ENCODE data around the gene ARFGEF2. TPM values are rescaled to one million over a fixed set of nuclear protein-coding genes. Genes with fewer than 3 reads are reported as not detected.

The ARFGEF2 gene
- total and polyA plus RNA-seq, 2 experiments from 2014 or later, result 10.9 to 48.0 TPM

DNA sequence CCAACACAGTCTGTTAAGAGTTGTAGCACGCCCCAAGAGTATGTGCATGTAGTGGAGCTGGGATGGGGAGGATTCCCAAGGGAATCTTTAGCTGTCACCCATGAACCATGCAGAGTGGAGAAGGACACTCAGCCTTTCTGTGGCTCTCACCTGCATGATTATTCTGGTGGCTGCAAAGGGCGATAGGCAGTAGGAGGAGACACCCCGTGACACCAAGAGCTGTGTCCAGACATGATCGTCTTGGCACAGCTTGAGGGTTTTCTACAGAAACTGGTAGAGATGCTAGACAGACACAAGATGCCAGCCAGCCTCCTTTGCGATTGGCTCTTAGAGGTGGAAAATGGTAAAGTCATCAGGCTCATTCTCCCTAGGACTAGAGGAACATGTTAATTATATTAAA, 121.5 kb downstream of the ARFGEF2 start:
- H4K20me1 ChIP-seq (ENCODE audit: insufficient read depth, poor library complexity, severe bottlenecking), result no peaks in the 10 kb centered on the region
- H3K4me2 ChIP-seq, result no peak overlapping the region
- H3K27ac ChIP-seq, result no peak overlapping the region
- no peaks in the 10 kb centered on the region for H3K27me3 ChIP-seq
- H3K4me1 ChIP-seq (ENCODE audit: insufficient read depth), result peaks cover 5% of the 10 kb centered on the region
- no peak for DNase-seq (ENCODE audit: low spot score)
- H3K4me3 ChIP-seq, result no peak overlapping the region
- no peaks in the 10 kb centered on the region for H3K9me3 ChIP-seq (ENCODE audit: low read depth)
- H2AFZ ChIP-seq, result no peak overlapping the region
- peaks cover 12% of the 10 kb centered on the region for H3K79me2 ChIP-seq
- H3K9me2 ChIP-seq (replicated peaks; ENCODE audit: insufficient read depth), result no peaks in the 10 kb centered on the region
- TF ChIP-seq EZH2phosphoT487 (IDR thresholded peaks at IDR 0.05; ENCODE audit: low read depth, severe bottlenecking, unreplicated experiment) (no peak), CTCF (IDR thresholded peaks at IDR 0.05; ENCODE audit: poor library complexity) (no peak), EZH2 (IDR thresholded peaks at IDR 0.05; ENCODE audit: borderline replicate concordance) (no peak)
- no peaks in the 10 kb centered on the region for H3K36me3 ChIP-seq (replicated peaks; ENCODE audit: insufficient read depth, low read depth)
- WGBS (ENCODE audit: low lambda C conversion rate, missing lambda C conversion rate), result 96% methylated on average over 5 of the region's 5 CpGs

DNA sequence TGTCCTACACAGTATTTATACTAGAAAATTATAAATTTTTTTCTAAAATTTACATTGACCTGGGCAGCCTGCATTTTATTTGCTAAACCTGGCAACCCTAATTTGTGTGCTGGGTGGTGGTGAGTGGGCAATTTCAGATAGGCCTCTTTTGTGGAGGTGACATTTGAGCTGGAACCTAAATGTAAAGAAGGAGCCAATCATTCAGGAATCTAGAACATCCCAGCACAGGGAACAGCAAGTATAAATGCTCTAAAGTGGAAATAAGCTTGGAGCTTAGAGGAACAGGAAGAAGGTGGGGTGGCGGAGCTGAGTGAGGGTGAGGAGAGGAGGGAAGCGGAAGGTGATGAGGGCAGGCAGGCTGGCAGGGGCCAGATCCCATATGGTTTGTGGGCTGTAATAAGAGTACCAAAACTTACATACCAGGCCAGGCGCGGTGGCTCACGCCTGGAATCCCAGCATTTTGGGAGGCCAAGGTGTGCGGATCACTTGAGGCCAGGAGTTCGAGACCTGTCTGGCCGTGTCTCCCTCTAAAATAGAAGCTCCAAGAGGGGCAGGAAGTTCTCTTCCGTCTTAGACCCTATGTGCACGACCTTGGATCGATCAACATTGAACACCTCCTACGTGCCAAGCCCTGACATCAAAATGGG, 124.1 kb downstream of the ARFGEF2 start:
- Histone ChIP-seq H2AFZ (peak overlapping the region; percentile 45), H4K20me1 (ENCODE audit: insufficient read depth, poor library complexity, severe bottlenecking) (no peaks in the 10 kb centered on the region), H3K4me3 (peak overlapping the region; percentile 17), H3K36me3 (replicated peaks; ENCODE audit: insufficient read depth, low read depth) (no peaks in the 10 kb centered on the region), H3K4me1 (ENCODE audit: insufficient read depth) (peaks cover 8% of the 10 kb centered on the region), H3K4me2 (peak overlapping the region; percentile 84), H3K27ac (peak overlapping the region; percentile 83), H3K9me3 (ENCODE audit: low read depth) (no peaks in the 10 kb centered on the region), H3K9me2 (replicated peaks; ENCODE audit: insufficient read depth) (no peaks in the 10 kb centered on the region), H3K27me3 (no peaks in the 10 kb centered on the region), H3K79me2 (peaks cover 37% of the 10 kb centered on the region)
- no peak for TF ChIP-seq CTCF (IDR thresholded peaks at IDR 0.05; ENCODE audit: poor library complexity)
- no peak for TF ChIP-seq EZH2phosphoT487 (IDR thresholded peaks at IDR 0.05; ENCODE audit: low read depth, severe bottlenecking, unreplicated experiment)
- TF ChIP-seq EZH2 (IDR thresholded peaks at IDR 0.05; ENCODE audit: borderline replicate concordance), result no peak
- 31% methylated on average over 12 of the region's 12 CpGs for WGBS (ENCODE audit: low lambda C conversion rate, missing lambda C conversion rate)
- peak; percentile 12 for DNase-seq (ENCODE audit: low spot score)

- Histone ChIP-seq H3K36me3 (replicated peaks; ENCODE audit: insufficient read depth, low read depth) (no peaks in the 10 kb centered on the region), H3K4me3 (peak within 1 kb of the TSS; percentile 71), H2AFZ (peak within 1 kb of the TSS; percentile 70), H4K20me1 (ENCODE audit: insufficient read depth, poor library complexity, severe bottlenecking) (no peaks in the 10 kb centered on the region), H3K9me2 (replicated peaks; ENCODE audit: insufficient read depth) (no peaks in the 10 kb centered on the region), H3K9me3 (ENCODE audit: low read depth) (no peaks in the 10 kb centered on the region), H3K4me1 (ENCODE audit: insufficient read depth) (peaks cover 8% of the 10 kb centered on the region), H3K27ac (peak within 1 kb of the TSS; percentile 85), H3K79me2 (peaks cover 45% of the 10 kb centered on the region), H3K27me3 (no peaks in the 10 kb centered on the region), H3K4me2 (peak within 1 kb of the TSS; percentile 85)
- WGBS (ENCODE audit: low lambda C conversion rate, missing lambda C conversion rate), result under 1% methylated on average over 80 of the region's 80 CpGs
- DNase-seq (ENCODE audit: low spot score), result peak; percentile 97
- TF ChIP-seq EZH2phosphoT487 (IDR thresholded peaks at IDR 0.05; ENCODE audit: low read depth, severe bottlenecking, unreplicated experiment) (no peak), EZH2 (IDR thresholded peaks at IDR 0.05; ENCODE audit: borderline replicate concordance) (no peak), CTCF (IDR thresholded peaks at IDR 0.05; ENCODE audit: poor library complexity) (no peak)
Observed at GRCh38 chr20:49046087-49046900, 124.8 kb downstream of the ARFGEF2 start, which contains the start of gene CSE1L. Gene CSE1L, plus strand, starts transcription at chr20:49046312. Its CDS starts 12,152 bp downstream, at chr20:49058464.
